ENCODE measurements around the gene BEST1. TPM values are rescaled to one million over a fixed set of nuclear protein-coding genes. Genes with fewer than 3 reads are reported as not detected.

BEST1 gene
- total and polyA plus RNA-seq, 2 of the 13 experiments (the other 11 are each of a cell fraction or from before 2014, with no cell fraction given), result 0.09 to 0.65 TPM

DNA sequence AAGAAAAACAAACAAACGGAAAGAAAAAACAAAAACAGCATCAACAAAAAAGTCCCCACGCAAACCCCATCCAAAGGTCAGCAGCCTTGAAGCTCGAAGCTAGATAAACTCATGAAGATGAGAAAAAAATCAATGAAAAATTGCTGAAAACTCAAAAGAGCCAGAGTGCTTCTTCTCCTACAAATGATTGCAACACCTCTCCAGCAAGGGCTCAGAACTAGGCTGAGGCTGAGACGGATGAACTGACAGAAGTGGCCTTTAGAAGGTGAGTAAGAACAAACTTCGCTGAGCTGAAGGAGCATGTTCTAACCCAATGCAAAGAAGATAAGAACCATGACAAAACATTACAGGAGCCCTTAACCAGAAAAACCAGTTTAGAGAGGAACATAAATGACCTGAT, 35.7 kb downstream of the BEST1 start (continued):
- peak; percentile 36; the same call in 1 of the 2 replicates for TF ChIP-seq ZMYM3 (CRISPR knock-in tag; IDR thresholded peaks at IDR 0.05)
- TF ChIP-seq SMAD3 (CRISPR knock-in tag; IDR thresholded peaks at IDR 0.05), result peak; percentile 23; the same call in 1 of the 2 replicates
- TF ChIP-seq YY1 (IDR thresholded peaks at IDR 0.05; ENCODE audit: insufficient read depth, insufficient replicate concordance, low read depth, low read length), result no peak
- peak; percentile 30; the same call in 1 of the 2 replicates for TF ChIP-seq RCOR2 (CRISPR knock-in tag; IDR thresholded peaks at IDR 0.05)
- no peak for TF ChIP-seq FOXO1 (CRISPR knock-in tag; IDR thresholded peaks at IDR 0.05)
- TF ChIP-seq MAZ (IDR thresholded peaks at IDR 0.05; ENCODE audit: borderline replicate concordance, low read depth, low read length), result no peak
- TF ChIP-seq MAZ (CRISPR knock-in tag; IDR thresholded peaks at IDR 0.05; ENCODE audit: low read depth), result no peak
- TF ChIP-seq, protein P1, sequence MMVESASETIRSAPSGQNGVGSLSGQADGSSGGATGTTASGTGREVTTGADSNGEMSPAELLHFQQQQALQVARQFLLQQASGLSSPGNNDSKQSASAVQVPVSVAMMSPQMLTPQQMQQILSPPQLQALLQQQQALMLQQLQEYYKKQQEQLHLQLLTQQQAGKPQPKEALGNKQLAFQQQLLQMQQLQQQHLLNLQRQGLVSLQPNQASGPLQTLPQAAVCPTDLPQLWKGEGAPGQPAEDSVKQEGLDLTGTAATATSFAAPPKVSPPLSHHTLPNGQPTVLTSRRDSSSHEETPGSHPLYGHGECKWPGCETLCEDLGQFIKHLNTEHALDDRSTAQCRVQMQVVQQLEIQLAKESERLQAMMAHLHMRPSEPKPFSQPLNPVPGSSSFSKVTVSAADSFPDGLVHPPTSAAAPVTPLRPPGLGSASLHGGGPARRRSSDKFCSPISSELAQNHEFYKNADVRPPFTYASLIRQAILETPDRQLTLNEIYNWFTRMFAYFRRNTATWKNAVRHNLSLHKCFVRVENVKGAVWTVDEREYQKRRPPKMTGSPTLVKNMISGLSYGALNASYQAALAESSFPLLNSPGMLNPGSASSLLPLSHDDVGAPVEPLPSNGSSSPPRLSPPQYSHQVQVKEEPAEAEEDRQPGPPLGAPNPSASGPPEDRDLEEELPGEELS (CRISPR knock-in tag; IDR thresholded peaks at IDR 0.05), result peak; percentile 49
- TF ChIP-seq, protein P2, sequence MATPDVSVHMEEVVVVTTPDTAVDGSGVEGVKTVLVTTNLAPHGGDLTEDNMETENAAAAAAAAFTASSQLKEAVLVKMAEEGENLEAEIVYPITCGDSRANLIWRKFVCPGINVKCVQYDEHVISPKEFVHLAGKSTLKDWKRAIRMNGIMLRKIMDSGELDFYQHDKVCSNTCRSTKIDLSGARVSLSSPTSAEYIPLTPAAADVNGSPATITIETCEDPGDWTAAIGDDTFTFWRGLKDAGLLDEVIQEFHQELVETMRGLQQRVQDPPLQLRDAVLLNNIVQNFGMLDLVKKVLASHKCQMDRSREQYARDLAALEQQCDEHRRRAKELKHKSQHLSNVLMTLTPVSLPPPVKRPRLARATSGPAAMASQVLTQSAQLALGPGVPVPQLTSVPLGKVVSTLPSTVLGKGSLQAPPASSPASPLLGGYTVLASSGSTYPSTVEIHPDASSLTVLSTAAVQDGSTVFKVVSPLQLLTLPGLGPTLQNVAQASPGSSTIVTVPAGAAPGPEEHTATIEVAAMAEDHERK (CRISPR knock-in tag; IDR thresholded peaks at IDR 0.05; ENCODE audit: low read depth), result no peak
- peak; percentile 31; the same call in 1 of the 2 replicates for TF ChIP-seq BCL6 (CRISPR knock-in tag; IDR thresholded peaks at IDR 0.05)
- TF ChIP-seq, protein P3, sequence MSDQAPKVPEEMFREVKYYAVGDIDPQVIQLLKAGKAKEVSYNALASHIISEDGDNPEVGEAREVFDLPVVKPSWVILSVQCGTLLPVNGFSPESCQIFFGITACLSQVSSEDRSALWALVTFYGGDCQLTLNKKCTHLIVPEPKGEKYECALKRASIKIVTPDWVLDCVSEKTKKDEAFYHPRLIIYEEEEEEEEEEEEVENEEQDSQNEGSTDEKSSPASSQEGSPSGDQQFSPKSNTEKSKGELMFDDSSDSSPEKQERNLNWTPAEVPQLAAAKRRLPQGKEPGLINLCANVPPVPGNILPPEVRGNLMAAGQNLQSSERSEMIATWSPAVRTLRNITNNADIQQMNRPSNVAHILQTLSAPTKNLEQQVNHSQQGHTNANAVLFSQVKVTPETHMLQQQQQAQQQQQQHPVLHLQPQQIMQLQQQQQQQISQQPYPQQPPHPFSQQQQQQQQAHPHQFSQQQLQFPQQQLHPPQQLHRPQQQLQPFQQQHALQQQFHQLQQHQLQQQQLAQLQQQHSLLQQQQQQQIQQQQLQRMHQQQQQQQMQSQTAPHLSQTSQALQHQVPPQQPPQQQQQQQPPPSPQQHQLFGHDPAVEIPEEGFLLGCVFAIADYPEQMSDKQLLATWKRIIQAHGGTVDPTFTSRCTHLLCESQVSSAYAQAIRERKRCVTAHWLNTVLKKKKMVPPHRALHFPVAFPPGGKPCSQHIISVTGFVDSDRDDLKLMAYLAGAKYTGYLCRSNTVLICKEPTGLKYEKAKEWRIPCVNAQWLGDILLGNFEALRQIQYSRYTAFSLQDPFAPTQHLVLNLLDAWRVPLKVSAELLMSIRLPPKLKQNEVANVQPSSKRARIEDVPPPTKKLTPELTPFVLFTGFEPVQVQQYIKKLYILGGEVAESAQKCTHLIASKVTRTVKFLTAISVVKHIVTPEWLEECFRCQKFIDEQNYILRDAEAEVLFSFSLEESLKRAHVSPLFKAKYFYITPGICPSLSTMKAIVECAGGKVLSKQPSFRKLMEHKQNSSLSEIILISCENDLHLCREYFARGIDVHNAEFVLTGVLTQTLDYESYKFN (CRISPR knock-in tag; conservative IDR thresholded peaks at IDR 0.05), result peak; percentile 58
- TF ChIP-seq ZNF382 (CRISPR knock-in tag; IDR thresholded peaks at IDR 0.05; ENCODE audit: borderline replicate concordance), result no peak
- no peak for TF ChIP-seq YEATS4 (CRISPR knock-in tag; IDR thresholded peaks at IDR 0.05; ENCODE audit: borderline replicate concordance)
- TF ChIP-seq ZNF737 (CRISPR knock-in tag; IDR thresholded peaks at IDR 0.05; ENCODE audit: borderline replicate concordance), result no peak
- no peak for TF ChIP-seq SP4 (CRISPR knock-in tag; IDR thresholded peaks at IDR 0.05)
